GM06990 (cell line): ENCODE measurements around the gene LMOD1.

Experiments used
- DNase-seq: peaks from one replicate; pipeline ENCODE4 v3.0.0-alpha.2; 2011; ENCODE audit not compliant: insufficient read length; ENCODE audit errors: extremely low read depth
- H3K27me3 ChIP-seq: replicated peaks from 2 replicates; pipeline ENCODE4 v1.6.0; 2011; ENCODE audit warnings: low read length; ENCODE audit not compliant: control insufficient read depth, insufficient read depth
- H3K36me3 ChIP-seq: 2 replicates; pipeline ENCODE4 v1.5.1; 2011; ENCODE audit warnings: low read length; ENCODE audit not compliant: control insufficient read depth, insufficient read depth
- H3K4me3 ChIP-seq: replicated peaks from 2 replicates; pipeline ENCODE4 v1.5.1; 2011; ENCODE audit warnings: low read depth, mild to moderate bottlenecking, control low read depth, low read length
- CTCF ChIP-seq: IDR thresholded peaks from 2 replicates; pipeline ENCODE4 v1.5.1; 2011; ENCODE audit warnings: low read length, control low read depth, mild to moderate bottlenecking, inconsistent platforms; ENCODE audit not compliant: insufficient read depth, poor library complexity, severe bottlenecking

LMOD1 gene

DNA sequence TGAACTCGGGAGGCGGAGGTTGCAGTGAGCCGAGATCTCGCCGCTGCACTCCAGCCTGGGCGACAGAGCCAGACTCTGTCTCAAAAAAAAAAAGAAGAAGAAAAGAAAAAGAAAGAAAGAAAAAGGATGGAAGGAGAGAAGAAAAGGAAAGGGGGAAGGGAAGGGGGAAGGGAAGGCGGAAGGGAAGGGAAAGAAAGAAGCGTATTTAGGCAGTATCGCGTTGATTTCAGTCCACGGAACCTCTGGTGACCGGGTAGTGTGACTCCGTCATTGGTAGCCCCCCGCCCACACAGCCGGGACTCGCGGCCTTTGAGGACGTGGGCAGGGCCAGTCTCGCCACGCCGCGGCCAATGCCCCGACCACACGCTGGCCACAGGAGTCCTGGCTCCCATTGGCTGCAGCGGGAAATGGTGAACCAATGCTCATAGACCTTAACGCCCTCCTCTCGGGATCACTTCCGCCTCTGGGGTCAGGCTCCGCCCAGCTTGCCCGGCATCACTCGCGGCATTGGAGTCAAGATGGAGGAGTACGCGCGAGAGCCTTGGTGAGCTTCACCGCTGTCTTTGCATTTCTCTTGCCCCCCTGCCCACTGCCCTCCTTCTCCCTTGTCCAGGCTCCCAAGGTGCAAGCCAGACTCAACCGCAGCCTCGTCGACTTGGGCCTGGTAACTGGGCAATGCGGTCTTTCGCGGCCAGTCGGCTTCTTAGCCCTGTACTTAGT lies 8.8 kb upstream of the LMOD1 start, which contains the start of gene TIMM17A:
TIMM17A (plus strand) TSS at position 495 of the 720 bp plus-strand sequence; CDS start at position 519, 24 bp downstream.
- Histone ChIP-seq H3K4me3 (peak within 1 kb of the TSS; percentile 97), H3K27me3 (no peaks in the 10 kb centered on the region), H3K36me3 (peaks cover 3% of the 10 kb centered on the region)
- TF ChIP-seq CTCF: no peak
- peak; percentile 96 for DNase-seq

DNA sequence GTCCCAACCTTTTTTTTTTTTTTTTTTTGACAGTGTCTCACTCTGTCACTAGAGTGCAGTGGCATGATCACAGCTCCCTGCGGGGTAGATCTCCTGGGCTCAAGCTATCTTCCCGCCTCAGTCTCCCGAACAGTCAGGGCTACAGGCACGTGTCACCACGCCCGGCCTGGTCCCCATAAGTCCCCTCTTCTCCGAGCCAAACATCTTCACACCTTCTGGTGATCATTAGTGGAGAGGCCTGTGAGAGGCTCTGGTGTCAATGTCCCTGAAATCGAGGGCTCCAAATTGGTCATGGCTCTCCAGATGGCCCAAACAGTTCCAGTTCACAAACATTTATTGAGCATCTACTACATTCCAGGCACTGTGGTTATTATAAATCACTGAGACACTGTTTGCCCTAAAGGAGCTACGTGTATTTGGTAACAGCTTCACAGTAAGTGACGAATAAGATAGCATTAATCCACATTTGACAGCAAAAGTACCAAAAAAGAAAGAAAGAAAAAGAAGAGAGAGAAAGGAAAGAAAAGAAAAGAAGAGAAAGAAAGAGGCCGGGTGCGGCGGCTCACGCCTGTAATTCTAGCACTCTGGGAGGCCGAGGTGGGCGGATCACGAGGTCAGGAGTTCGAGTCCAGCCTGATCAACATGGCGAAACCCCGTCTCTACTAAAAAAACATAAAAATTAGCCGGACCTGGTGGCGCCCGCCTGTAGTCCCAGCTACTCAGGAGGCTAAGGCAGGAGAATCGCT lies 8.1 kb upstream of the LMOD1 start:
- Histone ChIP-seq H3K27me3 (no peaks in the 10 kb centered on the region), H3K4me3 (peak overlapping the region; percentile 97), H3K36me3 (peaks cover 3% of the 10 kb centered on the region)
- no peak for TF ChIP-seq CTCF
- no peak for DNase-seq

DNA sequence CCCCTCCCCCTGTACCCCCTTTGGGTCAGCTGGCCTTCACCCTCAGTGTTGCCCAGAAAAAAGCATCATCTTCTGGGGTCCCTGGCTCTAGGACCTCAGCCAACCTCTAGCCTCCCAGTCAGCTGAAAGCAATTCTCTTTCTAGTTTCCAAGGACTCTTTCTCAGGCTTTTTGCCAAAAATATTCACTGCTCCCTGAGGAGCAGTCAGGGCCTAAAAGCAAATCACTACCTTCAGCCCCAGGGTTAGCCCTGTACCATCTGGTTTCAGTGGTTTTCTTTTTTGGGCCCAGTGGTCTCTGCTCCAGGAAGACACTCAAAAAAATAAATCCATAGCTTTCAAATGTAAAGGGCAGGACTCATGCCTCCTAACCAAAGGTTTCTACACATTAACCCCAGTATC lies 3.1 kb upstream of the LMOD1 start:
- Histone ChIP-seq H3K27me3 (peaks cover 4% of the 10 kb centered on the region), H3K36me3 (no peaks in the 10 kb centered on the region), H3K4me3 (no peak overlapping the region)
- no peak for DNase-seq
- no peak for TF ChIP-seq CTCF

DNA sequence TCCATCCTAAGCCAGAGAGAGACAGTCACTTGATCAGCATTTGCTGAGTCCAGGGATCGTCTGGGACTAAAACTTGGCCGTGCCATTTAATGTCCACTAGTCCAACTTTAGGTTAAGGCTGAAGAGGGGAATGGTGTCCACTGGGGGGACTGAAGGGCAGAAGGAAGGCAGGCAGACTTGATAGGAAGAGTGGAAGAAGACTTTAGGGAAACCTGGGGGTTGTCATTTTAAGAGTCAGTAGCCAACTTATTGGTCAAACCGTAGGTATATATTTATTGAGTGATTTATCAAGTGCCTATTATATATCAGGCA lies 1.3 kb upstream of the LMOD1 start:
- Histone ChIP-seq H3K36me3 (no peaks in the 10 kb centered on the region), H3K27me3 (peaks cover 4% of the 10 kb centered on the region), H3K4me3 (no peak overlapping the region)
- TF ChIP-seq CTCF: no peak
- DNase-seq: no peak

DNA sequence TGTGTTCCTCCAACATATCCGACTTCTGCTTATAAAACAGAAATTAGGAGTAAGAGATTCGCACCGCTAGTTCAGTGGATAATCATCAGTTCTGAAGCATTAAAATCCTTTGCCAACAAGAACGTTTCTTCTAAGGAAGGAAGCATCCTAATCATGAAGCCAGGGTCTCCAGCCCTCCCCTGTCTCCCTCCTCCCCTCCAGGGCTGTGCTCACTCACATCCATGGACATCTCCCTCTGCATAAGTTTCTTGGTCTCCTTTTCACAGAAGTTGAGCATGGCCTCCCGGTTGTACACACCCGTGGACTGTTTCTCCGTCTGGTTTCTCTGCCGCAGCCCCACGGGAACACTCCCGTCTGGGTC lies 505 bp downstream of the LMOD1 start:
- no peak for TF ChIP-seq CTCF

More for the DNA sequence above, 505 bp downstream of the LMOD1 start:
- Histone ChIP-seq H3K36me3 (no peaks in the 10 kb centered on the region), H3K4me3 (no peak overlapping the region), H3K27me3 (peaks cover 4% of the 10 kb centered on the region)
- DNase-seq: no peak
